Stomach (tissue), 4 donors: ENCODE results near the gene TRAF7.

ENCODE experiments used
- POLR2A ChIP-seq, 4 donors: fragments of 450-650 bp; IDR thresholded peaks; one replicate each; pipeline ENCODE4 v1.6.1; 2016; ENCODE audit warnings: antibody characterized with exemption in 4 of 4, control low read depth in 2 of 4, mild to moderate bottlenecking in 1 of 4, moderate library complexity in 1 of 4
- POLR2AphosphoS5 ChIP-seq, 3 donors: sonication (generic); formaldehyde crosslinking; IDR thresholded peaks; one replicate each; pipeline ENCODE4 v1.6.1; 2016; ENCODE audit warnings: antibody characterized with exemption in 3 of 3
- TF ChIP-seq, protein P1 (sequence below), 7 experiments: fragments of 450-650 bp in 4 of 7; fragments of 200-600 bp in 3 of 7; sonication (generic) in 3 of 7; IDR thresholded peaks; one replicate each; pipeline ENCODE4 v1.5.1; 2016 to 2019; ENCODE audit warnings: antibody characterized with exemption in 7 of 7, control low read depth in 2 of 7, mild to moderate bottlenecking in 1 of 7

DNA sequence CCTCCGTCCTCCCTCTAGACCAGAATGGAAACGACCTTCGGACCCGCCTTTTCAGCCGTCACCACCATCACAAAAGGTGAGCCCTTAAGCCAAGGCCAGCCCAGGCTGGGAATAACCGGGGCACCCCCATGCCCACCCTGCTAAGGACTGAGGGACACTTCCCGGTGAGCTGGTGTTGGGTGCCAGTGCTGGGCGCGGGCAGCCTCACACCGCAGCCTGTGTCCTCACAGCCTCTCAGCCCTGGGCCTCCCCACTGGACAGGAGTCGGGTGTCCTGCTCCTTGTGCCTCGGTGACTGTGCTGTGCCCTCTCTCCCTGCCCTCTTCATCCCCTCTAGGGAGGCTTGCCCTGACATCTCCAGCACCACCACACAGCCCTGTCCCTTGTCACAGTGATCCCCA, 10.3 kb downstream of the TRAF7 start:
- TF ChIP-seq POLR2A (IDR thresholded peaks at IDR 0.05) (no peak), POLR2AphosphoS5 (IDR thresholded peaks at IDR 0.05) (no peak)
- TF ChIP-seq, protein P1, sequence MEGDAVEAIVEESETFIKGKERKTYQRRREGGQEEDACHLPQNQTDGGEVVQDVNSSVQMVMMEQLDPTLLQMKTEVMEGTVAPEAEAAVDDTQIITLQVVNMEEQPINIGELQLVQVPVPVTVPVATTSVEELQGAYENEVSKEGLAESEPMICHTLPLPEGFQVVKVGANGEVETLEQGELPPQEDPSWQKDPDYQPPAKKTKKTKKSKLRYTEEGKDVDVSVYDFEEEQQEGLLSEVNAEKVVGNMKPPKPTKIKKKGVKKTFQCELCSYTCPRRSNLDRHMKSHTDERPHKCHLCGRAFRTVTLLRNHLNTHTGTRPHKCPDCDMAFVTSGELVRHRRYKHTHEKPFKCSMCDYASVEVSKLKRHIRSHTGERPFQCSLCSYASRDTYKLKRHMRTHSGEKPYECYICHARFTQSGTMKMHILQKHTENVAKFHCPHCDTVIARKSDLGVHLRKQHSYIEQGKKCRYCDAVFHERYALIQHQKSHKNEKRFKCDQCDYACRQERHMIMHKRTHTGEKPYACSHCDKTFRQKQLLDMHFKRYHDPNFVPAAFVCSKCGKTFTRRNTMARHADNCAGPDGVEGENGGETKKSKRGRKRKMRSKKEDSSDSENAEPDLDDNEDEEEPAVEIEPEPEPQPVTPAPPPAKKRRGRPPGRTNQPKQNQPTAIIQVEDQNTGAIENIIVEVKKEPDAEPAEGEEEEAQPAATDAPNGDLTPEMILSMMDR (IDR thresholded peaks at IDR 0.05): no peak
